Measurements from ENCODE around the gene GCC2. TPM values are rescaled to one million over a fixed set of nuclear protein-coding genes. Genes with fewer than 3 reads are reported as not detected.

GCC2 gene
- 100 to 1,000 TPM in 1 of 3 donors, 10 to 100 TPM in 2; 84.8 to 110 (median 89.6) TPM for total RNA-seq
- total RNA-seq (2013), result 119 TPM

DNA sequence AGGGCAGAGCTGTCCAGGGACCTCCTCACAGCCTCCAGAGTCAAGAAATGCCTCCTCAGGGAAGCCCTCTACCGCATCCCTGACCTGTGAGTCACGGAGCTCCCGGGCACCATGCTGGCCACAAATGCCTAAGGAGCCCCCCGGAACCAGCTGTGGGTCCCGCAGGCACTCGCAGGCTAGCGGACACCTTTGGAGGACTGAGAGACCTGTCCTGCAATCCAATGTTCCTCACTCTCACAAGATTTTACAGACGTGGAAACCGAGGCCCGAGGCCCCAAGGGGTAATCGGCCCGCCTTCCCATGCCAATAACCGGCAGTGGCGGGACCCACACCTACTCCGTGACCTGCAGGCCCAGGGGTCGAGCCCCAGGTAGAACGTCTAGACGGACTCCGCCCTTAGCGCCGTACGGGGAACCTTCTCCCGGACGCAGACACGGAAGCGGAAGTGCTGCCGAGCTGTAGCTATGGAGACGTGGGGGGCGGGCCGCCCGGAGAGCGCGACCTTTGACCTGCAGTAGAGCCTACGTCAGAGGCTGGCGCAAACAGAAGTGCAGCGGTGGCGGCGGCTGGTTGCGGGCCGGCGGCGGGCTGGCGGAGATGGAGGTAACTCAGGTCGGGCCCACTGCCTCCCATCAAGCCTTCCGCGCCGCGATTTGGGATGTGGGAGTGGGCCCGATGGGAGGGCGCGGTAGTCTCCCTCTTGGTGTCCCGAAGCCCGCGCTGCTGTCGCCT, at the start of gene GCC2:
Gene GCC2 (plus strand): TSS at position 529 of the 732 bp plus-strand sequence. CDS start 69 bp downstream, at position 598.
- H3K27me3 Mint-ChIP-seq (ENCODE audit: low read depth in 2 of 2), result no peaks in the 10 kb centered on the region
- DNase-seq (peak; percentile 96 to 98), ATAC-seq (peak; percentile 95 to 99 (median 97))
- H3K4me3 ChIP-seq (ENCODE audit: low read length), result peak within 1 kb of the TSS; percentile 88
- under 1% methylated on average over 55 of the region's 55 CpGs for WGBS (ENCODE audit: insufficient coverage)
- no peaks in the 10 kb centered on the region for H3K9me3 Mint-ChIP-seq
- H3K4me3 Mint-ChIP-seq, result peak within 1 kb of the TSS; percentile 95
- H3K36me3 Mint-ChIP-seq, result no peaks in the 10 kb centered on the region
- peaks cover 11% of the 10 kb centered on the region for H3K4me1 ChIP-seq (ENCODE audit: control insufficient read depth, insufficient read depth, low read length)
- peaks cover 29 to 37% of the 10 kb centered on the region in 2 donors for H3K4me1 Mint-ChIP-seq
- TF ChIP-seq, protein P1, sequence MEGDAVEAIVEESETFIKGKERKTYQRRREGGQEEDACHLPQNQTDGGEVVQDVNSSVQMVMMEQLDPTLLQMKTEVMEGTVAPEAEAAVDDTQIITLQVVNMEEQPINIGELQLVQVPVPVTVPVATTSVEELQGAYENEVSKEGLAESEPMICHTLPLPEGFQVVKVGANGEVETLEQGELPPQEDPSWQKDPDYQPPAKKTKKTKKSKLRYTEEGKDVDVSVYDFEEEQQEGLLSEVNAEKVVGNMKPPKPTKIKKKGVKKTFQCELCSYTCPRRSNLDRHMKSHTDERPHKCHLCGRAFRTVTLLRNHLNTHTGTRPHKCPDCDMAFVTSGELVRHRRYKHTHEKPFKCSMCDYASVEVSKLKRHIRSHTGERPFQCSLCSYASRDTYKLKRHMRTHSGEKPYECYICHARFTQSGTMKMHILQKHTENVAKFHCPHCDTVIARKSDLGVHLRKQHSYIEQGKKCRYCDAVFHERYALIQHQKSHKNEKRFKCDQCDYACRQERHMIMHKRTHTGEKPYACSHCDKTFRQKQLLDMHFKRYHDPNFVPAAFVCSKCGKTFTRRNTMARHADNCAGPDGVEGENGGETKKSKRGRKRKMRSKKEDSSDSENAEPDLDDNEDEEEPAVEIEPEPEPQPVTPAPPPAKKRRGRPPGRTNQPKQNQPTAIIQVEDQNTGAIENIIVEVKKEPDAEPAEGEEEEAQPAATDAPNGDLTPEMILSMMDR (IDR thresholded peaks at IDR 0.05), result no peak
- H3K27me3 ChIP-seq (ENCODE audit: control insufficient read depth, insufficient read depth, low read length), result no peaks in the 10 kb centered on the region
- H3K27ac Mint-ChIP-seq, result peak within 1 kb of the TSS; percentile 96 to 99
- intact Hi-C loops (cut with micrococcal nuclease), result loop anchor here (2.0 kb wide), 1 partner anchor 86 kb away; the partner anchor contains the start of gene LIMS1
- H3K36me3 ChIP-seq (ENCODE audit: control insufficient read depth, insufficient read depth, low read length), result peaks cover 23% of the 10 kb centered on the region
- H3K27ac ChIP-seq (ENCODE audit: low read length), result peak within 1 kb of the TSS; percentile 95
- H3K9me3 ChIP-seq (ENCODE audit: control insufficient read depth, insufficient read depth, low read length), result no peaks in the 10 kb centered on the region

DNA sequence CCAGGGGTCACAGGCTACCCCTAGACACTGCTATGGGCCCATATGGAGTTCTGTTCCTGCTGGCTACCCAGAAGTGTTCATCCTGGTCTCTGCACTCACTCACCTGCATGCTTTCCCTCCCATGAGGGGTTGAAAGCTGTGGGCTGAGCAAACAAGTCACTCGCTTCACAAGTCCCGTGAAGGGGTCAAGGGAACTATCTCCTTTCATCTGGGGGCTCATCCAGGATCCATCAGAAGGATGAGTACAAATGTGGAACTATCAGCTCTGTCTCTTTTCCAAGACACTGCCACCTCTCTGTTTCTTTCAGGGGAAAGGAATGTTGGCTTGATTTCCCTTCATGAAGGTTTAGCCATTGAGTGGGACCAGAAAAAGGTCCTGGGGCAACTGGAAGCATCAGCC, 49.5 kb upstream of the GCC2 start:
- Mint-ChIP-seq H3K4me1 (no peaks in the 10 kb centered on the region), H3K36me3 (no peaks in the 10 kb centered on the region), H3K27me3 (ENCODE audit: low read depth in 2 of 2) (no peaks in the 10 kb centered on the region), H3K4me3 (no peak overlapping the region), H3K9me3 (peaks cover 0 to 3% of the 10 kb centered on the region in 2 donors), H3K27ac (no peak overlapping the region)
- Histone ChIP-seq H3K4me1 (ENCODE audit: control insufficient read depth, insufficient read depth, low read length) (no peaks in the 10 kb centered on the region), H3K4me3 (ENCODE audit: low read length) (no peak overlapping the region), H3K27me3 (ENCODE audit: control insufficient read depth, insufficient read depth, low read length) (no peaks in the 10 kb centered on the region), H3K36me3 (ENCODE audit: control insufficient read depth, insufficient read depth, low read length) (no peaks in the 10 kb centered on the region), H3K27ac (ENCODE audit: low read length) (no peak overlapping the region), H3K9me3 (ENCODE audit: control insufficient read depth, insufficient read depth, low read length) (peaks cover 13% of the 10 kb centered on the region)
- ATAC-seq (no peak), DNase-seq (no peak)
- intact Hi-C loops (cut with micrococcal nuclease), result no loop called here
- 100% methylated on average over 2 of the region's 2 CpGs for WGBS (ENCODE audit: insufficient coverage)
- TF ChIP-seq, protein P1 (IDR thresholded peaks at IDR 0.05), result no peak

- ATAC-seq (no peak), DNase-seq (no peak)
- intact Hi-C loops (cut with micrococcal nuclease), result no loop called here
- Histone ChIP-seq H3K9me3 (ENCODE audit: control insufficient read depth, insufficient read depth, low read length) (peaks cover 13% of the 10 kb centered on the region), H3K4me1 (ENCODE audit: control insufficient read depth, insufficient read depth, low read length) (no peaks in the 10 kb centered on the region), H3K4me3 (ENCODE audit: low read length) (no peak overlapping the region), H3K27ac (ENCODE audit: low read length) (no peak overlapping the region), H3K36me3 (ENCODE audit: control insufficient read depth, insufficient read depth, low read length) (no peaks in the 10 kb centered on the region), H3K27me3 (ENCODE audit: control insufficient read depth, insufficient read depth, low read length) (peaks cover 4% of the 10 kb centered on the region)
- WGBS (ENCODE audit: insufficient coverage), result 90% methylated on average over 3 of the region's 3 CpGs
- Mint-ChIP-seq H3K4me3 (no peak overlapping the region), H3K9me3 (peaks cover 2 to 5% of the 10 kb centered on the region in 2 donors), H3K27me3 (ENCODE audit: low read depth in 2 of 2) (no peaks in the 10 kb centered on the region), H3K4me1 (no peaks in the 10 kb centered on the region), H3K36me3 (no peaks in the 10 kb centered on the region), H3K27ac (no peak overlapping the region)
- TF ChIP-seq, protein P1 (IDR thresholded peaks at IDR 0.05), result no peak
Measured at GRCh38 chr2:108401800-108402199, 47.2 kb upstream of the GCC2 start.
